ENCODE results near the gene SLC1A3.
A peak's percentile ranks its signal among the peaks of the same experiment; 100 is the strongest.

Gene SLC1A3

DNA sequence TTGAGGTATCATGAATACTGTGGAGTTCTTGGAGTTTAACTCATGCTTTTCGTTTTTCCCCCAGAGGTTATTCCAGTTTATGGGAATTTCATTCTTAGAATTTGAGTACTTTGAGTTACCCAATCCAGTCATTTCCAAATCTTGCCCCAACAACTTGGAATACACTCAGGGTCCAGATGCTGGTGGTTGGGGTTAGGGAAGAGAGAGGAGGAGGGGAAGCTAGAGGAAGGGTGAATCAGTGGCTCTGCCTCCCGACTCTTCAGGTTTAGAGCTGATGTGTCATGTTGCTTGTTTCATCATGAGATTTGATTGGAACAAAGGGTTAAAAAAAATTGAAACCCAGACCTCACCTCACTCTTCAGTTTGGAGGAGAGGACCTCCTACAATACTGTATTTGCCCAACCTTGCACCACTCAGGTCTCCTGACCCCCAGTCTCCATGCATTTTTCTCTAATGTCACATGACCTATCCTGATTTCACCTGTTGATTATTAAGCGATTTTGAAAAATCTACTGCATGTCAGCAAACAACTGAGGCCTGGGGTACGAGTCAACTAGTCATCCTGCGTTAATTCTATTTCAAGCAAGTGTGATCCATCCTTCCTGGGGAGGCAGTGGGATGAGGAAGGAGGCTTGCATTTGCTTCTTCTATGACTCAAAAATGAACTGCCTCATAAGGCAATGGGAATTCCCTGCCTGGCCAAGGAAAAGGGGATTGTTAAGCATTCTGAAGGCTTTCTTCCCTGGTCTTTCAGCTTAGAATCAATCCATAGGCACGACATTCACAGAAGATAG, 6.2 kb upstream of the SLC1A3 start:
- DNase-seq (ENCODE audit: low spot score): no peak

GRCh38 chr5:36600917-36601527, 5.4 kb upstream of the SLC1A3 start:
- DNase-seq (ENCODE audit: low spot score): peak; percentile 92

GRCh38 chr5:36602704-36603321, 3.6 kb upstream of the SLC1A3 start:
- DNase-seq (ENCODE audit: low spot score): no peak

DNA sequence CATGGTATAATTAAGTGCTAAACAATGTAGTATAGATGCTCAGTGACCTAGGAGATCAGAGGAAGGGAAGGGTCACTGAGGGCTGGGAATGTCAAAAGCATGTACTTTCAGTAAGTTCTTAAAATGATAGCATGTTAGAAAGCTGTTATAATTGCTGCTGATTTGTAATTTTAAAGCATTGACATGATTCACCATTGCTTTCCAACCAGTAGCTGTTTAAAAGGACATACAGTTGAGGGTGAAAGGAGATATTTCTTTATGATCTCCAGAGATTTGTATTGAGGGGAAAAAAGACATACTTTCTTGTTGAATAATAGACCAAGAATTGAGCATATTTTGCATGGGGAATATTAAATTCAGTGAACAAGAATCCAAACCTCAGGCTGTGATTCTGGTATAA, 1.2 kb upstream of the SLC1A3 start:
- DNase-seq (ENCODE audit: low spot score): no peak

DNA sequence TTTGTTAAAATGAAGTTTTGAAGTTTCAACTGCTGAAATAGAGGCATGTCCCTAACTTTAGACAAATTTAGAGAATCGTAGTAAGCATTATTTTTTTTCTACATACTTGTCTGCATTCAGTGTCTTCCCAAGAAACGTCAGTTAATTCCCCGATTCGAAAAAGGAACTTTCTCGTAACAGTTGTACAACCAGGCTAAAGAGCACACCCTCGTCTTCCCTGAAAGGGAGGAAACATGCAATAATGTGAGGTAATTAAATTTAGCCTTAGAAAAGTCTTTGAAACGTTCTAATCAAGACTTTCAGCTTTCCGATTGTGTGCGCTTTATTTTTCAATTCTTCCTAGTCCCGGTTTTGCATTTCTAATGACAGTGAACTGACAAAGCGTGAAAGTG, 374 bp upstream of the SLC1A3 start:
- no peak for DNase-seq (ENCODE audit: low spot score)

GRCh38 chr5:36607114-36607571, 737 bp downstream of the SLC1A3 start:
- peak; percentile 86 for DNase-seq (ENCODE audit: low spot score)

DNA sequence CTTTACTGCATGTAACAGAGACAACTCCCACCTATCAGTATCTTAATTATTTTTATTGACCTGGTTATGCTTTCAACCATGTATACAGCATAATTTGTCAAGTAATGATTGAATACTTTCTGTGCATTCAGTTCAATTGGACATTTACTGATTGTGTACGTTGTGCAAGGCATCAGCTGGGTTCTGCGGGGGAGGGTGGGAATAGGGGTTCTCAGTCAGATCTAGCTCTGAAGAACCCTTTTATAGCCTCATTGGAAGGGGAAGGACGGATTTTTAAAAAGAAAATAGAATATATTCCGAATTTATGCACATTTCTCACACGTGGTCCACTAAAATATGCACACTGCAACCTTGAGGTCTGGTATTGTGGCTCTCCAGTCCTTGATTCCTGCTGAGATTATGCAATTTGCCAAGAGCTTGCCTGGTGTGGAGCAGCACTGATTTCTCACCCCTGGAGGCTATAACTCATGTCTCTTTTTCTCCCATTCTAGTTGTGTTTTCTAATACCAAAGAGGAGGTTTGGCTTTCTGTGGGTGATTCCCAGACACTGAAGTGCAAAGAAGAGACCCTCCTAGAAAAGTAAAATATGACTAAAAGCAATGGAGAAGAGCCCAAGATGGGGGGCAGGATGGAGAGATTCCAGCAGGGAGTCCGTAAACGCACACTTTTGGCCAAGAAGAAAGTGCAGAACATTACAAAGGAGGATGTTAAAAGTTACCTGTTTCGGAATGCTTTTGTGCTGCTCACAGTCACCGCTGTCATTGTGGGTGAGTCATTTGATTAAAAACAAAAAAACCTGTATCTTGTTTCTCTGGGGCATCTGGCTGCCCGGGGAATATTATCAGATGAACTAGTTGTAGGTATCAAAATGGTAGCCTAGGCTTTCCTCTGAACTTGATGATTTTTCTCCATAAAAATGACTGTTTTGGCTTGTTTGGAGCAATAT, 1.7 kb downstream of the SLC1A3 start:
- DNase-seq (ENCODE audit: low spot score): peak; percentile 70

DNA sequence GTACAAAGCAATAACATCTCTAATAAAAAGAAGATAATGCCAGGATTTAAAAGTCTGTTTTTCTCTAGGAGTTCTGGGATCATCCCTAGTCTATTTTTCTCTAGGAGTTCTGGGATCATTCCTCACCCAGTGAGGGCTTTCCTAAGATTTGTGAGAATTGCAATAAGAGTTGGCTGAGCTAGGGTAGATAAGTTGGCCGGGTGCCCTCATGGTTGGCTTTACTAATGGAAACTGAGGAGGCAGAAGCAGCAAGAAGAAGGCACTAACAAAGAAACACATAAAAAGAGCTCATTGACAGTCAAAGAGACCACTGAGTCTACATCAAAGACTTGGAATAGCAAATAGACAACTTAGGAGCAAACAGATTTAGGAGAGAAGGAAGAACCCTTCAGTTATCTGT, 4.2 kb downstream of the SLC1A3 start:
- DNase-seq (ENCODE audit: low spot score): no peak

DNA sequence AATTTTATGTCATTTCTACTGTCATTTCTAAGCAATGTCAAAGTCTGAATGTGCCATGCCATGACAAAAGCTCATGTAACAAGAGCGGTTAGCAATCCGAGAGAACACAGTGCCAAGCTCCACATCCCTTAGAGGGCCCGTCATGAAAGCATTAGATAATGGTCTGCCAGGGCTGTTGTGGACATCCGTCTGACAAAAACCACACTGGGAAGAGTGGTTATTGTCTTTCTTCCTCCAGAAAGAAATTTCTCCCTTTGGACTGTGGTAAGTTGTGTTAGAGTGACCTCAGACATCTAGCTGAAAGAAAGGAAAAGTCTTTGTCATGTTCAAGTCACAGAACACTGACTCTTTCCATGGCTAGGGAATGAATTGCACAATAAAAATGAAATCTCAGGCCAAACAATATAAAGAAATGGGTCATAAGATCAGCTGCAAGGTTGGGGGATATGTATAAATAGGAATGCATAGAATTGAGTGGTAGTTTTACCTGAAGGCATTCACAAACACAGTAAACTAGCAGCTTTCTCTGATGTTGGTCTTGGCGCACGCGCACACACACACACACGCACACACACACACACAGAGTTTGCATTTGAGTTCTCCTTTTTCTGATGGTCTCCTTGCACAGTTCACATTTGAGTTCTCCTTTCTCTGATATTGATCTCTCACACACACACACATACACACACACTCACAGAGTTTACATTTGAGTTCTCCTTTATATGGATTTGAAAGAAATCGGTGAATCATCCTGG, 5.3 kb downstream of the SLC1A3 start:
- DNase-seq (ENCODE audit: low spot score): peak; percentile 69

- DNase-seq (ENCODE audit: low spot score): no peak
Measured at GRCh38 chr5:36613241-36613640, 6.8 kb downstream of the SLC1A3 start.

- no peak for DNase-seq (ENCODE audit: low spot score)
Measured at GRCh38 chr5:36613771-36614656, 7.6 kb downstream of the SLC1A3 start.

DNA sequence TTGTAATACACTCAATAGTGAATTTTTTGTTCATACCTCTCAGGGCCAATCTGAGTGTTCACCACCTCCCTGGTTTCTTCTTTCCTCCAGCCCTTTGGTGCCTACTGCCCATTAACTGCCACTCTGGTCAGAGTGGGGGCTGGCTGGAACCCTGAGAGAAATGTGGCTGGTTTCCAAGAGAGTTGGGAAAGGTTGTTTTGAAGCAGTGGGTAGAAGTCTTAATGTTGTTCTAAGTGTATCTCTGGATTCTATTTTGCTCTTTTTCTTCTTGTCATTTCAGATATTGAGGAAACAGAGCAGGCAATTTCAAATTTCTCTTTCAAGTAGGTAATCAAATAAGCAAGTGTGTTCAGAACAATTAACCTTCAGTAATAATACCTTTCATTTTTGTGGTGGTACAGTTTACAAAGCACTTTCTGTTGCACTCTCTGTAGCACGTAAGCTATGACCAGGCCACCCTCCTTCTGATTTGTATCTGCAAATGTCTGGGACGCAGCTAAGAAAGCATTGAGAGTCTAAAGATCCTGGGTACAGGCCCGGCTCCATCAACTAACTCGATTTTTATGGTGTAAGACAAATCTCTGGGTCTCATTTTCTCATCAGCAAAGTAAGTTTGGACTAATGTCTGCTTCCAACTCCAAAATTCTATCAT, 8.4 kb downstream of the SLC1A3 start:
- no peak for DNase-seq (ENCODE audit: low spot score)

DNA sequence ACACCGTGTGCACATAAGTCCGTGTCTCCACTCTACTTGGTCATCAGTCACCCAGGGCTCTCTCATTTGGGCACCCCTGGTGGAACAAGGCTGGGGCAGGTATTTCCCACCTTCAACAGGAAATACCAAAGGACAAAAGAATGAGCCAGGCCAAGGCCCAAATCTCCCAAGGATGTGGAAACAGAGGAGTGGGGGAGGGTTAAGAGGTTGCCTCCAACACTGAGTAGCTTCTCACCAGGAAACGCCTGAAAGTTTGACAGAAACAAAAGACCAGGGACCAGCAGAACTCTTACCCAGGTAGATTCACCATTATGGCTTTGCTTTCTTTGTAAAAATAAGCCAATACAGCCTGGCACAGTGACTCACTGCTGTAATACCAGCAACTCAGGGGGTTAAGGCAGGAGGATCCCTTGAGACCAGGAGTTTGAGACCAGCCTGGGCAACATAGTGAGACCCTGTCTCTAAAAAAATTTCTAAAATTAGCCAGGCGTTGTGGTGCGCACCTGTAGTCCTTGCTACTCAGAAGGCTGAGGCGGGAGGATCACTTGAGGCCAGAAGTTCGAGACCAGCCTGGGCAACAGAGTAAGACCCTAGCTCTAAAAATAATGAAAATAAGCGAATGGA, 12.7 kb downstream of the SLC1A3 start:
- no peak for DNase-seq (ENCODE audit: low spot score)

DNA sequence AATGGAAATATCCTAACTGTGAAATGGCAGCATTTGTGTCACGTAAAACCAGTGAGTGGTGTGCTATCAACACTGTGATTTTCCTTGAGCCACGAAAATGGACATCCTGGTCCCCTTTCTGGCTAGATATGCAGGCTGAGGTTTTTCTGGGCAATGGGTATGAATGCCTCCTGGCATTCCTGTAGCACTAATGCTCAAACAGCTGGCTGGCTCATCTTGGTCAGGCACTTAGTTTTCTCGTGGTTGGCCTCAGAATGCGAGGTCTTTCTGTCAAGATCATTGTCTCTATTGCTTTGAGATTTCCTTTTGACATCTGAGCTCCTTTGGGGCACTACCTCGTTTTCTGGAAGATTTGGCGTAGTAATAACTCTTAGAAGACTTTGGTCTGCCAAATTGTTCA, 15.6 kb downstream of the SLC1A3 start:
- DNase-seq (ENCODE audit: low spot score): no peak

DNA sequence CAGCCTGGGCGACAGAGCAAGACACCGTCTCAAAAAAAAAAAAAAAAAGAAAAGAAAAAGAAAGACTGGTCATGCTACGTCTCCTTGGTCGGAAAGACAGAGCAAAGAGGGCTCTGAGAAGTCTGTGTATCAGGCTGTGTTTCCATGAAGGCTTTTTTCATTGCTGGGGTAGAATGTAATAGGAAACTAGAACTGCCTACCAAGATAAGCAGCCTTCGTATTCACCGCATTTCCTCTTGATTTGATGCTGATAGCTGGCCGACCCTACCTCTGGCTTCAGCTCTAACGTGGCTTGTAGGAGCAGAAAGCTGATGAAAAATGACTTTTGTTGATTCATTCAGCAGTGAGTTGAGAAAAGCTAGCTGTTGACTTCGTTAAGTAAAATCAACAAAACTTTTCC, 17.4 kb downstream of the SLC1A3 start:
- DNase-seq (ENCODE audit: low spot score): no peak

GRCh38 chr5:36624277-36624676, 17.9 kb downstream of the SLC1A3 start:
- no peak for DNase-seq (ENCODE audit: low spot score)

GRCh38 chr5:36628695-36629094, 22.3 kb downstream of the SLC1A3 start:
- no peak for DNase-seq (ENCODE audit: low spot score)

DNA sequence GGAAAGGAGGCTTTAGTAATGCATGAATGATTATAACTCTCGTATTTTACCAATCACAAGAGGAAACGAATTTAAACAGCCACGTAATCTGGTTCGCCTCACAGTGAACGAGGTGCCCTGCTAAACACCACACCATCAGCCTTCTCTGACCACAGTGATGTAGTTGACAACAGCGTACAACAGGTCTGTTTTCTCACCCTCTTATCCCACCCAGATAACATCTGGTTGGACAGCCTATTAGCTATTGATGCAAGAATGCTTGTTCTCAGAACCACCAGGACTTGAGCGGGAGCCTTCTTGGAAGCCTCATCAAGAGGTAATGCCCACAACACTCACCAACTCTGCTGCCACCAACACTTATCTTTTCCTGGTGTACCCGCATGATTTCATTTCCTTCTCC, 23.3 kb downstream of the SLC1A3 start:
- DNase-seq (ENCODE audit: low spot score): no peak
